Renal cortical epithelial cell (primary cell): ENCODE results near the gene SIVA1. TPM values are rescaled to one million over a fixed set of nuclear protein-coding genes. Genes with fewer than 3 reads are reported as not detected.
A peak's percentile ranks its signal among the peaks of the same experiment; 100 is the strongest.
"Not testable (repeated sequence)": the region's sequence is repeated elsewhere in the genome, so short reads cannot be mapped to it uniquely, and the experiment has no call there.

Experiments
- DNase-seq: peaks from one replicate; pipeline ENCODE4 v3.0.0-alpha.2; 2011; ENCODE audit warnings: low read depth
- total RNA-seq: library from RNA; depleted of rRNA; stranded (reverse); fragments of >200 nt; gene quantifications from 2 replicates; pipeline ENCODE4 v1.2.3, GENCODE V29; 2014

SIVA1 gene
- total RNA-seq, 1 donor from 2014 or later: 38.8 TPM

DNA sequence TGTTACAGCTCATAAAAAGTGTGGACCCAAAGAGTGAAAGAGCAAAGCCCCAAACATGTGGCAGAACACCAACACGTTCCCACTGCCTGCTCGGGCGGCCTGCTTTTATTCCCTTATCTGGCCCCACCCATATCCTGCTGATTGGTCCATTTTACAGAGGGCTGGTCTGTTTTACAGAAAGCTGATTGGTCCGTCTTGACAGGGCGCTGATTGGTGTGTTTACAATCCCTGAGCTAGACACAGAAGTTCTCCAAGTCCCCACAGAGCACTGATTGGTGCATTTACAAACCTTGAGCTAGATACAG, 2.2 kb upstream of the SIVA1 start:
- DNase-seq: not testable (repeated sequence)

DNA sequence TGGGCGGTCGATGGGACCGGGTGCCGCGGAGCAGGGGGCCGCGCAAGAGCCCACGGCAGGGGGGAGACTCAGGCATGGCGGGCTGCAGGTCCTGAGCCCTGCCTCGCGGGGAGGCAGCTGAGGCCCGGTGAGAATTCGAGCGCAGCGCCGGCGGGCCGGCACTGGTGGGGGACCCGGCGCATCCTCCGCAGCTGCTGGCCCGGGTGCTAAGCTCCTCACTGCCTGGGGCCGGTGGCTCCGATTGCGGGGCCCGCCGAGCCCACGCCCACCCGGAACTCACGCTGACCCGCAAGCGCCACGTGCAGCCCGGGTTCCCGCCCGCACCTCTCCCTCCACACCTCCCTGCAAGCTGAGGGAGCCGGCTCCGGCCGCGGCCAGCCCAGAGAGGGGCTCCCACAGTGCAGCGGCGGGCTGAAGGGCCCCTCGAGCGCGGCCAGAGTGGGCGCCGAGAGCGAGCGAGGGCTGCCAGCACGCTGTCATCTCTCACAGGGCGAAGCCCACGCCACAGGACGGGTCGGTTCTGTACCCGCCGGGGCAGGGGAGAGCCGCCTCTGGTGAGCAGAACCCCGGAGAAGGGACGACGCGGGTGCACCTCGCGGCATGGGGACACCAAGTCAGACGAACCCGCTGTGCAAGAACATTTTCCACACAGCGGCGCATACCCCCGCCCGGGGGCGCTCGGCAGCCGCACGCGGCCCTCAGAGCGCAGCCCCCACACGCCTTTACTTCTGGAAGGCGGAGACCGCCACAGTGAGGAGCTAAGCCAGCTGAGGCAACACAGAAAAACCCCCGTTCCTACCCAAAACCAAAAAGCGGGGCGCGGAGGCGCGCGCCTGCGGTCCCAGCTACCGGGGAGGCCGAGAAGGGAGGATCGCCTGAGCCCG, 1.2 kb upstream of the SIVA1 start:
- DNase-seq: no peak

DNA sequence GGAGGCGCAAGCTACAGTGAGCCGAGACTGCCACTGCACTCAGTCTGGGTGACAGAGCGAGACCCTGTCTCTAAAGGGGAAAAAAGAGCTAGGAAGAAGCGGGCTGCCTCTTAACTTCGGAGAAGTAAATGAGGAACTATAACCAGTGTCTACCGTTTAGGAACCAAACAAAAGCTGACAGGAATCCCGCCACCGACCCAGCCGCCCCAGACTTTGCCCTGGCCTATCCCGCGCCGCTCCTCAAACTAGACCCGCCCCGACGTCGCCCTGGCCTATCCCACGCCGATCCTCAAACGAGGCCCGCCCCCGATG, 568 bp upstream of the SIVA1 start:
- DNase-seq: no peak

DNA sequence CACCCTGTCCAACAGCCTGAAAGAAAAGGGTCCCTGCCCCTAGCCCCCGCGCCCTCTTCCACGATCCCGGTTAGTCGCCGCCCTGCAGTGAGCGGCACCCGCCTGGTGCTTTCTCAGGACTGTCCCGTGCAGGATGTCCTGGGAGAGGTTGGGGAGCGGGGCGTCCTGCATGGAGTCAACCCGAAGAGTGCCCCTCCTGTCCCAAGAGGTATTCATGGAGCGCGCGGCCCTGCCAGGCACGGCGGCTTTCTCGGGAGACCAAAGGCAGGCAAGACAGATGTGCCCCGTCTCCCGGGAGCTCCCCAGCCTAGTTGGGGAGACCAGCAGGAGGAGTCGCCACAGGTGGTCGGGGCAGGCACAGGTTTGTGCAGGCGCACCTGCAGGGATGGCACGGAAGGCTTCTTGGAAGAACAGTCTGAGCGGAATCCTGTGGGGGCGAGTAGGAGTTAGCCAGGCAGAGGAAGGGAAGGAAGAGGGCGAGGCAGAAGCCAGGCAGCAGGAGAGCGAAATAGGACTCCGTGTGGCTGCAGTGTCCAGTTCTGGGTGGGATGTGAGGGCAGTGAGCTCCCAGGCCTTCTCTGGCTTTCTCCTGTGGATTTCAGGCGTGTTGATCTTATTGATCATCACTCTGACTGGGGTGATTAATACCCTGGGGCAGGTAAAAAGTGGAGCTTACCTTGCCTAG, 723 bp downstream of the SIVA1 start:
- no peak for DNase-seq

DNA sequence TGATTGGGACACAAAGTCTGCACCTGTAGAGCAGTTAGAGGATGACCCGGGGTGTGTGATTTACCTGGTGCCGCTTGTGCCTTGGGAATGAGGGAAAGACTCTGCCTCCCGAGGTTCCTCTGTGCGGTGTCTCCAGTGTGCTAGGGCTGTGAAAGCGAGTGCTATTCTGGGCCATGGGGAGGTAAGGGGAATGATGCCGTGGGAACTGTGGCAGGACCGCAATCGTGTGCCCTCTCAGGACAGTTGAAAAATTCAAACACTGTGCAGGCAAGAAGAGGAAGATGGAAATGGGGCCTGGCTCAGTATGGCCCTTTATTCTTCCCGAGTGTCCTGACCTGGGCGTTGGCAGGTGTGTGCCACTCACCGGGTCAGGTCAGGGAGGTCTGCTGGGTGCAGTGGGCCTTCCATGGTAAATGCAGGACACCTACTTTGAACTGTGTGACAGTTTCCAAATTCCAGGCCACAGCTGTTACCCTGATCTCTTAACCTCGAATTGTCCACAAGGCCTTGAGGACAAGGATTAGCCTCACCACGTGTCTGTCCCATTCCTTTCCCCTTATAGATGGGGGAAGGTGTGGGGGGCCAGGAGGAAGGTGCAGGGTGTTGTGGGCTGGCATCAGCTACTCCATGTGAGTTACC, 1.4 kb downstream of the SIVA1 start:
- DNase-seq: no peak

DNA sequence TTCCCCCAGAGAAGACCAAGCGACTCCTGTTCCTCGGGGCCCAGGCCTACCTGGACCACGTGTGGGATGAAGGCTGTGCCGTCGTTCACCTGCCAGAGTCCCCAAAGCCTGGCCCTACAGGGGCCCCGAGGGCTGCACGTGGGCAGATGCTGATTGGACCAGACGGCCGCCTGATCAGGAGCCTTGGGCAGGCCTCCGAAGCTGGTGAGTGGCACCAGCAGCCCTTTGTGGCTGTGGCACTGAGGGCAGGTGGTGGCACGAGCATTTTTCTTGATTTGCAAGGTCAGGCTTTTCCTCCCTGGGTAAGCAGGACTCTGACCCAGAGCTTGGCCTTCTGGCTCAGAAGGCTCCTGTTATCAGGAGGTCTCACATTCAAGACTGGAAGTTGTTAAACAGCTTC, 2.7 kb downstream of the SIVA1 start:
- no peak for DNase-seq

DNA sequence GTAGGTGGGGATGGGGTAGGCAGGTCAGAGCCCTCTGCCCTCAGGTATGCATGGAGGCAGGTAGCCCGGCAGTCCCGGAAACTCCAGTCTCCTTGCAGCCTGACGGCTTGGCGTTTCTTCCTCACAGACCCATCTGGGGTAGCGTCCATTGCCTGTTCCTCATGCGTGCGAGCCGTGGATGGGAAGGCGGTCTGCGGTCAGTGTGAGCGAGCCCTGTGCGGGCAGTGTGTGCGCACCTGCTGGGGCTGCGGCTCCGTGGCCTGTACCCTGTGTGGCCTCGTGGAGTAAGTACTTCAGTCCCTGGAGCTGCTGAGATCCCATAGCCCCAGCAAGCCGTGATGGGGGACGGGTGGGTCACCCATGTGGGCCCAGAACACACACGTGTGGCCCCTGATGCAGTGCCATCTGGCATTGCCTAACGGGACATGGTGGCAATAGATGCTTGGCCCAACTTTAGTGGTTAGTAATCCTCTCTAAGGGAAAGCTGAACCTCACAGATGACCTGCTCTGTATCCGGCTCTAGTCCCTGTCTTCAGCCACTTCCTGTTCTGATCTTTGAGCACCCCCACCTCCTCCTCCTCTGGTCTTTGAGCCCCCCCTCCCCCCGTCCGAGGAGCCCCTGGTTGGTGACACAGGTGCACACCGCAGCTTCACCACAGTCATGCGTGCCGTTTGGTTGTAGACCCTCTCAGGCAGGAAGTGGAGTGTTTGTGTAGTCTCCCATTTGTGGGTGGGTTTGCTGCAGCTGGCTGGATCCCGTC, 3.7 kb downstream of the SIVA1 start:
- no peak for DNase-seq

DNA sequence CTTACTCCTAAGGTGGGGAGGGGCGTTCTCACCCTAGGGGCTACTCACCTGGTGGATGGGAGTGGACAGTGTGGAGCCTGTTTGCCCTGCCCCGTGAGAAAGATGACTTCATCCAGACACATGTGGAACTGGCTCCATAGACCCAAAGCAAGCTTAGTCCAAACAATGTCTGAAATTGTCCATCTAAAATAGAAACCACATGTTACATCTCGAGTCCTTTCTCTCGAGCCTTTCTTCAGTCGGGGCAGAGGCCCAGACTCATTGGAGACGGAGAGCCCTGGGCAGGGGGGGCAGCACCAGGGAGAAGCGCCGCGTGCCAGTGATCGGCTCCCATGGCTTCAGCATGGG, 4.3 kb downstream of the SIVA1 start:
- no peak for DNase-seq

DNA sequence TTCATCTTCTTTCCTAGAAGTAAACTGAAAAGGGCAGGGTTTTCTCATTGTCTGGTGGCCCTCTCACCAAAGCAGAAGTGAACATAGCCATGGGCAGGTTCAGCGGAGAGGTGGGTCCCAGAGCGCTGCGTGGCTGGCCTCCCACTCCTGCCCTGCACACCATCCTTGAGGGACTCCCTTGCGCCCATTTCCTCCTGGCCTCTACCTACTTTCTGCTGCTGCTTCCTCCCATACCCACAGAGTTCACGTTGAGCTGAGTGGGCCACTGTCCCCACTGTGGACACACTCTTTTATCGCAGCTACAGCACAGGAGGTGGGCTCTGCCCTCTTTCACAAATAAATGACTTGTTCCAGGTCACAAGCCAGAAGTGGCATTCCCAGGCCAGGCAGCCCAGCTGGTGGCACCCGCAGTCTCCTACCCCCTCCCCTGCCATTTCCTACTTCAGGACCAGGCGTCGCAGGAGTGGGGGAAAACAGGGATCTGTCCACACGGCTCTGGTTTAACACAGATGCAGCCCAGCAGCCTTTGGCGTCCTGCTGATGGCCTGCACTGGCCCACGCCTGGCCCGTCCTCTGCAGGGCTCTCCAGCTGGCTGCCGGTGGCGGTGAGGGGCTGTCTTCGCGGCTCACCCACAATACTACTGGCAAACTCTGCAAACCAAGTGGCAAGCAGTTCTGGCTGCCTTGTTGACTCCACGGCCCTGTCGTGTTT, 4.9 kb downstream of the SIVA1 start:
- DNase-seq: no peak

DNA sequence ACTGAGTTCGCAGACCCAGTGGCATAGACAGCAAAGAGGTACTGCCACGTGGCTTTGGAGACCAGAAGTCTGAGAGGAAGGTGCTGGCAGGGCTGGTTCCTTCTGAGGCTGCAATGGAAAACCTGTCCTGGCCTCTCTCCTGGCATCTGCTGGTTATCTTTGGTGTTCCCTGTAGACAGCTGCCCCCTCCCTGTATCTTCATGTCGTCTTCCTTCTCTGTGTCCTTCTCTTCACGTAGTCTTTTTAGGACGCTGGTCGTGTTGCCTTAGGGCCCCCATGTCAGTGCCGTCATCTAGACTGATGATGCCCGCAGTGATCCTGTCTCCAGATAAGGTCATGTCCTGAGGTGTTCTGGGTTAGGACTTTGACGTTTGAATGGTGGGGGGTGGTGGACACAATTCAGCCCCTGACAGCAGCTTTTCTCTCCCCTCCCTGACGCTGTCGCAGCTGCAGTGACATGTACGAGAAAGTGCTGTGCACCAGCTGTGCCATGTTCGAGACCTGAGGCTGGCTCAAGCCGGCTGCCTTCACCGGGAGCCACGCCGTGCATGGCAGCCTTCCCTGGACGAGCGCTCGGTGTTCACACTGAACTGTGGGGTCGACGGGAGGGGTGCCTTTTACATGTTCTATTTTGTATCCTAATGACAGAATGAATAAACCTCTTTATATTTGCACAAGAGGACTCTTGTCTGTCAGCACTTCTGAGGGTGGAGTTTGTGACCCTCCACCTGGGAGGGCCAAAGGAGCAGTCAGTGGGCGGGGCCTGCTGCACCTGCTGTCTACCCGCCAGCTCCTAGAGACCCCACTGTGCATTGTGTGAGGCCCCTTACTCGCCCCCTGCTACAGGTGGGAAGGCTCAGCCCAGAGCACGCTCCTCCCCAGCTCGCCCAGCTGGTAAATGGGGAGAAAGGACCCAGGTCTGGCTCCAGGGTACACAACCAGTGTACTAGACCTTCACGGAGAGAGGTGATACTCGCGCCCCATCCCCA, 6.3 kb downstream of the SIVA1 start:
- no peak for DNase-seq

DNA sequence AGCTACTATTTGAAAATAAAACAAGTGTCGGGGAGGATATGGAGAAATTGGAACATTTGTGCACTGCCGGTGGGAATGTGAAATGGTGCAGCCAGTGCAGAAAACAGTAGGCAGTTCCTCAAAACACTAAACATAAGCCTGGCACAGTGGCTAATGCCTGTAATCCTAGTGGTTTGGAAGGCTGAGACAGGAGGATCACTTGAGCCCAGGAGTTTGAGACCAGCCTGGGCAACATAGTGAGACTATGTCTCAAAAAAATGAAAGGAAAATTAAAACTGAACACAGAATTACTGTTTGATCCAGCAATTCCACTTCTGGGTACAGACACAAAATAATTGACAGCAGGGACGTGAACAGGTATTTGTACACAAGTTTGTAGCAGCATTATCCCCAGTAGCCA, 12.6 kb downstream of the SIVA1 start:
- DNase-seq: no peak

DNA sequence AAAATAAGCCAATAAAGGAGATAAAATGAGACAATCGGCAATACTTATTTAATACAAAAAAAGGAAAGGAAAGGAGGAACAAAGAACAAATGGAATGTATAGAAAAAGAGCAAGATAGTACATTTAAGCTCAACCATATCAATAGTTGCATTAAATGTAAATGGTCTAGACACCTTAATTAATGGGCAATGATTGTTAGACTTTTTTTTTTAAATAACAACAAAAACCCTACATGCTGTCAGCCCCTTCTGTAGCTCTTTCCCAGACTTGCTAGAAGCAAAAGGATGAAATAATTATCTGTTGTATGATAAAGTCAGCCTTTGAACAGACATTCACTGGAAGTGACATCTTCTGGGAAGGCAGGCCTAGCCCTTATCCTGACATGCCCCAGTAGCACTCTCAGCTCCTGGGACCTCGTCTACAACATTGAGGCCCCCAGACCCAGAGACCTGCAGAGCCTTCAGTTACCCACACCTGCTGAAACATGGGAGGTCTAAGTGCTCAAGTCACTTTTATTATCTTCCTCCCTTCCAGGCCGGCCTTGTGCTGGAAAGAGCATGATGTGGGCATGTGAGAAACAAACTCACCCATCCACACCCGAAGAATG, 13.4 kb downstream of the SIVA1 start:
- DNase-seq: no peak

DNA sequence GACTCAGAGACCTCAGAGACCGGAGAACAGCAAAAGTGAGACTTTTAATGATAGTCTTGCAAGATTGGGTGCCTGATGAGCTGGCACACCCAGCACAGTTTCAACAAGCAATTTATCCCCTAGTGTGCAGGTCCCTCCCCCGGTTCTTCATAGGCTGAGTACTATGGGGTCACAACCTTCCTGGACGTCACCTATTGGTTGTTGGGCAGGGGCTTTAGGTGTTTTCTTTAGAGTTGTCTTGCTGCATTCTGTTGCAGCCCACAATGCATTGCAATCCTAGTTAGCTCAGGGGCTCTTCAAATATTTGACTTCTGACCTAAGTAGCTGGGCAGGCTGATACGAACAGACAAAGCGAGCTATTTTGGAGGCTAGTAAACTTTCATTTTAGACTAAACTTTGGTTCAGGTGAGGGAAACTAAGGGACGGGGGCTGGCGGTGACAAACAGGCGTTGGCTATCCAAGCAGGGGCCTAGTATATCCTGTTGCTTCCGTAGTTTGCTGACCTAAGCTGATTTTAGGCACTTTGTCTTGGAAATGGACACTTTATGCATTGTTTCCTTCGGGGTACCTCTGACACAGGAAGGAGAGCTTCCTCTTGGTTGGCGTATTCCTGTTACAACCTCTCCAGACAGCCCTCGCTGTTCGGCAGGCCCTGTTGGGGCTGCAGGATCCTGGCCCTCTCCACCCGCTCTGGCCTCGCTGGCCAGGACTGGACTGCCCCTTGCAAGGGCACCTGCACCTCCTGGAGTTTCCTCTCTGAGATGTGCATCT, 14.1 kb downstream of the SIVA1 start:
- DNase-seq: no peak

DNA sequence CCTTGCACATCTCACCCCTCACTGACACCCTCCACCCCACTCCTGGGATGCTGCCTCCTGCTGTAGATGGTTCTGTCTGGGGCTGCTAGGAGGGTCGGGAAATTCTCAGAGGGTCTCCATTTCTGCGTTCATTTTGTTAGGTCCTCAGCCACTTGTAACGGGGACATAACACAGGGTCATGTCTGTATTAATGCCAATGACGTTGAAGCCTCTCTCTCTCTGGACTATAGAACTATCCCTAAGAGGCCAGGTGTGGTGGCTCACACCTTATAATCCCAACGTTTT, 14.6 kb downstream of the SIVA1 start:
- no peak for DNase-seq

DNA sequence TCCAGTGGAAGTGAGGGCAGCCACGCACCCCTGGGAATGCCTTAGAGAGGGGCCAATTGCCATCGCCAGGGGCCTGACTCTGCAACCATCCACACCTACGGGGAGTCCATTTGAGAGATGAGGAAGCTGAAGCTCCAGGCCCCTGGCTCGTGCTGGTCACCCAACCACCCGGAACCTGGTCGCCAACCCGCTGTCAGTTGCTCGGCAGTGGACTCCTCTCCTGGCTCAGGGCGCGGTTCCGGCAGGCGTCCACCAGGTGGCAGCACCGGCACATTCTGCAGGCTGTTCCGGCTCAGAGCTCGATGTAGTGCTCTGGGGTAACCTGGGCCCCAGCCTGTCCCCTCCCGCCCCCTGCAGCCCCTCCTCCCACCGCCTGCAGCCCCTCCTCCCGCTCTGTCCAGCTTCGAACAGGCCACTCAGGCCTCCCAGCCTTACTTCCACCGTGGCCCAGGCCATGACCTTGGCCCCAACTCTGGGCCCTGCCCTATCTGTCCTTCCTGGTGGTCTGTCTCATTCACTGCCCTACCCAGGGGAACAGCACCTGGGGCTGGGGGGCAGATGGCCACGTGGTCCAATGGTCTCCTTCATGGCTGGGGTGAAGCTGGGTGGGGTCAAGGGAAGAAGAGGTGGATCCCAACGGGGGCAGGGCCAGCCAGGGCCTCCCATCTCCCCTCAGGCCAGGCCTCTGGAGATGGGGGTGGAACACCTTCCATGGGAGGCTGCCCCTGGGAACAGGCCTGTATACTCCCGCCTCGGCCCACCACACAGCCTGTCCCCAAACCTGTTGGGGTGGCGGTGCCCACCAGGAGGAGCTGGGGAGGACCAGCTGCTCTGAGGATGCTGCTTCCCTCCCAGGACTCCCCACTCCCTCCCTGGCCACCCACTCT, 15.7 kb downstream of the SIVA1 start:
- peak; percentile 46 for DNase-seq

DNA sequence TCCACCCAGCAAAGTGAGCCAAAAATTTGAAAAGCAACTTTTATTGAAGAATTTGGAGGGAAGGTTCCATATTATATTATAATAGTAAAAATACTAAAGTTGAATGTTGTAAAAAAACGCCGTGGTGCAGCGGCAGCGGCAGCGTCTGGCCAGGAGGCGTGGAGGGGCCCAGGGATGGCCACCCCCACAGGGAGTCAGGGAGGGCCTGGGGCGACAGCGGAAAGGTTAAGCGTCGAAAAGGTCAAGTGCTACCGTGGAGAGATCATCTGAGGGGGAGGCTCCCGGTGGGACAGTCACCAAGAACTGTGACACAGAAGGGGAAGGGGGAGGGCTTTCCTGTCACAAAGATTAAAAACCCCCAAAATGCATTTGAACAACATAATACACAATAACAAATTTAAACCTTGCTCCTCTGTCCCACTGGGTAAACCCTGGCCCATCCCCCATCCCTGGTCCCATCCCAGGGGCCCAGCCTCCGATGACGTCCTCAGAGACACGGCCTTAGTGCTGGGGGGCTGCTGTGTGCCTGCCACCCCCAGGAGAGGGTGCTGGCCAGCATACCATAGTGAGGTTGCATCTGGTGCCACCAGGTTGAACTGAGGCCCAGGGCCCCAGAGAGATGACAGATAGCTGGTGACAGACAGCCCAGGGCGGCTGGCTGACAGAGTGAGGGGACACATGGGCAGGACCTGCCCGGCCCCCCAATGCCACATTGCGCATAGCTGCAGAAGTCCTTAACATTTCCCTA, 16.6 kb downstream of the SIVA1 start:
- no peak for DNase-seq

DNA sequence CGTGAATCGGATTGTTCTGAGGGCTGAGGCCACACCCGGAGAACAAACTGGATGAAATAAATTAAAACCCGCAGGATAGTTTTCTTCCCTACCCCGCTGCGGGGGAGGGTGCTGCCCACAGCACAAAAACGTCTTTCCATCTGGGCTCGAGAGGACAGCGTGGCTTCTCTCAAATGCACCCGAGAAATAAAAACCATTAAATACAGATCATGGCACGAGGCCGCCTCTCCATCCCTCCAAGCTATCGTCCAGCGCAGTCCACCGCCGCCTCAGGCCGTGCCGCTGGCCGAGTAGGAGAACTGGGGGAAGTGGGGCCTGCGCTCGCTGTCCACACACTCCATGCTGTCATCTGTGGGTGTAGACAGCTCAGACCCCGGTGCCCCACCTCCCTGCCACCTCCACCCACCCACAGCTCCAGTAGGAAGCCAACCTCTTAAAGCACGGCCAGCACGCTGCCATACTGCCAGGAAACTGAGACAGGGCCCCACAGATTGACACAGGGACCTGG, 17.2 kb downstream of the SIVA1 start:
- DNase-seq: no peak

DNA sequence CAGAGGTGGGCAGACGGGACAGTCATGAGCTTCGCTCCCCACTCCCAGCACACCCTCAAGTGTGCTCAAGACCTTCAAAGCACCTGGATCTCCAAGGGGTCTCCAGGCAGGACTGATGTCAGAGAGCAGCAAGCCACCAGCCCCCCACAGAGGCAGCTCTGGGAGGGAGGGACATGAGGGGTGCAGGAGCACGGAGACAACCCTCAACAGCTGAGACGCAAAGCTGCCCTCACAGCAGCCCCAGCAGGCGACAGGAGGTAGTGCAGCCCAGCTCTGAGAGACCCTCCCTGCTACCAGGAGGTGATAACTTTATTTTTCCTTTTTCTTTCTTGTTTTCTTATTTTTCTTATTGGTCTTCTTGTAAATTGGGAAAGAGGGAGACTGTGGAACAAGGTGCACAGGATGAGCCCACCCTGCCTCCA, 17.9 kb downstream of the SIVA1 start:
- DNase-seq: no peak
